Measurements from ENCODE around the gene SDHAF3. TPM values are rescaled to one million over a fixed set of nuclear protein-coding genes. Genes with fewer than 3 reads are reported as not detected.

The SDHAF3 gene
- total and polyA plus RNA-seq, 10 of the 15 experiments (the other 5 are each of a cell fraction or from before 2014, with no cell fraction given) = 24.3 to 124 (median 63.5) TPM

GRCh38 chr7:97203957-97204356 lies 86.5 kb downstream of the SDHAF3 start (continued):
- TF ChIP-seq TCF3 (IDR thresholded peaks at IDR 0.05; ENCODE audit: borderline replicate concordance, insufficient read depth, low read depth, low read length) = no peak

- WGBS (ENCODE audit: insufficient coverage, insufficient replicate concordance, low lambda C conversion rate, missing lambda C conversion rate) = 26% methylated on average over 3 of the region's 3 CpGs
- H2AFZ ChIP-seq (ENCODE audit: control insufficient read depth, low read depth, low read length) = no peak overlapping the region
- intact Hi-C loops (cut with micrococcal nuclease; ENCODE audit: unreplicated experiment) = no loop called here
- no peaks in the 10 kb centered on the region for H3K4me1 ChIP-seq (ENCODE audit: control insufficient read depth, insufficient read depth, low read length)
- no peak overlapping the region for H3K4me3 ChIP-seq
- no TSS peak for BruUV-seq (replicated peaks)
- H3K9ac ChIP-seq (ENCODE audit: control insufficient read depth, insufficient read depth, low read length) = no peak overlapping the region
- no peaks in the 10 kb centered on the region for H3K36me3 ChIP-seq (ENCODE audit: control insufficient read depth in 2 of 2, insufficient read depth in 2 of 2, low read length in 1 of 2)
- no peak for DNase-seq (ENCODE audit: low read depth, low spot score)
- ChIA-PET SMC1A (ENCODE audit: uncharacterized antibody, unreplicated experiment) (interaction anchor here (1.4 kb wide), 1 partner anchor 8 kb away, joined by 4 read pairs; no protein-coding TSS in a partner anchor), POLR2A (no interaction called here), RAD21 (ENCODE audit: unreplicated experiment) (interaction anchor here (0.6 kb wide), 1 partner anchor 810 kb away, joined by 3 read pairs; no protein-coding TSS in a partner anchor), CTCF (no interaction called here)
- no peak for ATAC-seq
- H4K20me1 ChIP-seq (ENCODE audit: control insufficient read depth, insufficient read depth) = no peaks in the 10 kb centered on the region
- TF ChIP-seq MTA3 (IDR thresholded peaks at IDR 0.05; ENCODE audit: borderline replicate concordance, low read length) = no peak
- no peaks in the 10 kb centered on the region for H3K9me3 ChIP-seq (replicated peaks; ENCODE audit: control insufficient read depth, insufficient read depth, low read length)
- no peak for FAIRE-seq
- H3K27ac ChIP-seq (ENCODE audit: control insufficient read depth, insufficient read depth) = no peak overlapping the region
- in situ Hi-C loops (cut with MboI) = no loop called here
- no peaks in the 10 kb centered on the region for H3K27me3 ChIP-seq (replicated peaks in 1 of 2; ENCODE audit: control insufficient read depth in 2 of 2, insufficient read depth in 2 of 2, low read length in 1 of 2)
- H3K79me2 ChIP-seq (ENCODE audit: control insufficient read depth, insufficient read depth, low read length) = no peaks in the 10 kb centered on the region
- H3K4me2 ChIP-seq (ENCODE audit: control insufficient read depth, insufficient read depth) = no peak overlapping the region
Measured at GRCh38 chr7:97204821-97205220, 87.3 kb downstream of the SDHAF3 start.

DNA sequence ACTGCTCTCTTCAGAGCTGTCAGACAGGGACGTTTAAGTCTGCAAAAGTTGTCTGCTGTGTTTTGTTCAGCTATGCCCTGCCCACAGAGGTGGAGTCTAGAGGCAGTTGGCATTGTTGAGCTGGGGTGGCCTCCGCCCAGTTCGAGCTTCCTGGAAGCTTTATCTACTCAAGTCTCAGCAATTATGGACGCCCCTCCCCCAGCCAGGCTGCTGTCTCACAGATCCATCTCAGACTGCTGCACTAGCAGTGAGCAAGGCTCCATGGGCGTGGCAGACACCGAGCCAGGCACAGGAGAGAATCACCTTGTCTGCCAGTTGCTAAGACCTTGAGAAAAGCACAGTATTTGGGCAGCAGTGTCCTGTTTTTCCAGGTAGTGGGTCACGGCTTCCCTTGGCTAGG lies 98.1 kb downstream of the SDHAF3 start:
- H3K27me3 ChIP-seq (replicated peaks in 1 of 2; ENCODE audit: control insufficient read depth in 2 of 2, insufficient read depth in 2 of 2, low read length in 1 of 2) = no peaks in the 10 kb centered on the region
- no peak overlapping the region for H3K4me2 ChIP-seq (ENCODE audit: control insufficient read depth, insufficient read depth)
- ChIA-PET POLR2A (no interaction called here), CTCF (no interaction called here), RAD21 (ENCODE audit: unreplicated experiment) (no interaction called here), SMC1A (ENCODE audit: uncharacterized antibody, unreplicated experiment) (no interaction called here)
- no peak overlapping the region for H3K4me3 ChIP-seq
- H3K9ac ChIP-seq (ENCODE audit: control insufficient read depth, insufficient read depth, low read length) = no peak overlapping the region
- FAIRE-seq (no peak), ATAC-seq (no peak), DNase-seq (ENCODE audit: low read depth, low spot score) (no peak)
- H4K20me1 ChIP-seq (ENCODE audit: control insufficient read depth, insufficient read depth) = no peaks in the 10 kb centered on the region
- H3K9me3 ChIP-seq (replicated peaks; ENCODE audit: control insufficient read depth, insufficient read depth, low read length) = no peaks in the 10 kb centered on the region
- in situ Hi-C loops (cut with MboI) = no loop called here
- H2AFZ ChIP-seq (ENCODE audit: control insufficient read depth, low read depth, low read length) = no peak overlapping the region
- TF ChIP-seq, protein P1, sequence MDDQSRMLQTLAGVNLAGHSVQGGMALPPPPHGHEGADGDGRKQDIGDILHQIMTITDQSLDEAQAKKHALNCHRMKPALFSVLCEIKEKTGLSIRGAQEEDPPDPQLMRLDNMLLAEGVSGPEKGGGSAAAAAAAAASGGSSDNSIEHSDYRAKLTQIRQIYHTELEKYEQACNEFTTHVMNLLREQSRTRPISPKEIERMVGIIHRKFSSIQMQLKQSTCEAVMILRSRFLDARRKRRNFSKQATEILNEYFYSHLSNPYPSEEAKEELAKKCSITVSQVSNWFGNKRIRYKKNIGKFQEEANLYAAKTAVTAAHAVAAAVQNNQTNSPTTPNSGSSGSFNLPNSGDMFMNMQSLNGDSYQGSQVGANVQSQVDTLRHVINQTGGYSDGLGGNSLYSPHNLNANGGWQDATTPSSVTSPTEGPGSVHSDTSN (IDR thresholded peaks at IDR 0.05; ENCODE audit: insufficient replicate concordance, low read depth, low read length) = no peak
- TF ChIP-seq TCF7 (IDR thresholded peaks at IDR 0.05; ENCODE audit: borderline replicate concordance) (no peak), SMC3 (IDR thresholded peaks at IDR 0.05; ENCODE audit: borderline replicate concordance, low read length) (no peak), MLLT1 (IDR thresholded peaks at IDR 0.05) (no peak), SIX5 (IDR thresholded peaks at IDR 0.05; ENCODE audit: low read depth, low read length, severe bottlenecking) (no peak), SMARCA5 (IDR thresholded peaks at IDR 0.05) (no peak), DPF2 (IDR thresholded peaks at IDR 0.05) (no peak), RCOR1 (conservative IDR thresholded peaks at IDR 0.05; ENCODE audit: low read depth, low read length) (no peak), ZNF24 (IDR thresholded peaks at IDR 0.05) (no peak), SPI1 (IDR thresholded peaks at IDR 0.05; ENCODE audit: borderline replicate concordance, insufficient read depth, low read depth, low read length) (no peak), CEBPB (IDR thresholded peaks at IDR 0.05; ENCODE audit: borderline replicate concordance in 1 of 2, low read depth in 2 of 2, low read length in 2 of 2) (no peak)
- TF ChIP-seq, protein P2, sequence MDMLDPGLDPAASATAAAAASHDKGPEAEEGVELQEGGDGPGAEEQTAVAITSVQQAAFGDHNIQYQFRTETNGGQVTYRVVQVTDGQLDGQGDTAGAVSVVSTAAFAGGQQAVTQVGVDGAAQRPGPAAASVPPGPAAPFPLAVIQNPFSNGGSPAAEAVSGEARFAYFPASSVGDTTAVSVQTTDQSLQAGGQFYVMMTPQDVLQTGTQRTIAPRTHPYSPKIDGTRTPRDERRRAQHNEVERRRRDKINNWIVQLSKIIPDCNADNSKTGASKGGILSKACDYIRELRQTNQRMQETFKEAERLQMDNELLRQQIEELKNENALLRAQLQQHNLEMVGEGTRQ (IDR thresholded peaks at IDR 0.05; ENCODE audit: borderline replicate concordance, low read depth, low read length) = no peak
- 4% methylated on average over 7 of the region's 7 CpGs for WGBS (ENCODE audit: insufficient coverage, insufficient replicate concordance, low lambda C conversion rate, missing lambda C conversion rate)
- H3K4me1 ChIP-seq (ENCODE audit: control insufficient read depth, insufficient read depth, low read length) = no peaks in the 10 kb centered on the region
- BruUV-seq (replicated peaks) = no TSS peak
- H3K36me3 ChIP-seq (ENCODE audit: control insufficient read depth in 2 of 2, insufficient read depth in 2 of 2, low read length in 1 of 2) = no peaks in the 10 kb centered on the region
- no peak overlapping the region for H3K27ac ChIP-seq (ENCODE audit: control insufficient read depth, insufficient read depth)
- no peaks in the 10 kb centered on the region for H3K79me2 ChIP-seq (ENCODE audit: control insufficient read depth, insufficient read depth, low read length)
- intact Hi-C loops (cut with micrococcal nuclease; ENCODE audit: unreplicated experiment) = no loop called here

Measured in GM12878 (cell line).